Activated naive CD4-positive, alpha-beta T cell treated with anti-CD3 and anti-CD28 coated beads, Interleukin-2, amount 10 ng/mL, durations not matched to agents 7 days and 5 days (primary cell): Measurements from ENCODE around the gene DGAT2L6.
"Not testable (repeated sequence)": the region's sequence is repeated elsewhere in the genome, so short reads cannot be mapped to it uniquely, and the experiment has no call there.

ENCODE experiments used
- CTCF ChIA-PET: fragments of 350-600 bp; sonication (Branson Sonifier 250); formaldehyde crosslinking; loops from one replicate; lab custom pipeline; 2021; ENCODE audit warnings: antibody characterized with exemption; lab: Charles Lee
- DNase-seq: peaks from one replicate; pipeline ENCODE4 v3.0.0-alpha.2; 2020
- H3K27ac Mint-ChIP-seq: one replicate; pipeline ENCODE4 v1.8.0; 2021; ENCODE audit warnings: mild to moderate bottlenecking, moderate library complexity, mixed read lengths
- H3K27me3 Mint-ChIP-seq: one replicate; pipeline ENCODE4 v1.8.0; 2021; ENCODE audit warnings: mild to moderate bottlenecking, mixed read lengths
- H3K36me3 Mint-ChIP-seq: one replicate; pipeline ENCODE4 v1.8.0; 2021; ENCODE audit warnings: mixed read lengths
- H3K4me1 Mint-ChIP-seq: one replicate; pipeline ENCODE4 v1.8.0; 2021; ENCODE audit warnings: mixed read lengths
- H3K4me3 Mint-ChIP-seq: one replicate; pipeline ENCODE4 v1.8.0; 2021; ENCODE audit warnings: mild to moderate bottlenecking, moderate library complexity, mixed read lengths
- H3K9me3 Mint-ChIP-seq: one replicate; pipeline ENCODE4 v1.8.0; 2021; ENCODE audit warnings: mixed read lengths

The DGAT2L6 gene

DNA sequence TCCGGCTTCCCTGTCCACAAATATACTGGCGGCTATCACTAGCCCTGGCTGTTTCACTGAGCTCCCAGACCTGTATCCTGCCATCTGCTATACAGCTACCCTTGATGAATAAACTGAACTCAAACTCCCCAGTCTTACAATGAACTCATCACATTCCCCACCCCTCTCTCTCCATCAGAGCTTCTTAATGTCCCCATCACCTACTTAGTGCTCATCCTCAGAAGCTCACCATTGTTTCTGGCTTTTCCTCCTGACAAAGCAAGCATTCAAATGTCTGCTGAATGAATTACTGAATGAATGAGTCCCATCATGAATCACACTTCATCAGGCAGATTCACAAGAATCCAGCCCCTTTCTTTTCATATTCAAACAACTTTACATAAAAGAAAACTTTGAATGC, 5.7 kb upstream of the DGAT2L6 start:
- no peak for DNase-seq
- CTCF ChIA-PET: no interaction called here
- Mint-ChIP-seq H3K27ac (no peak overlapping the region), H3K36me3 (peaks cover 4% of the 10 kb centered on the region), H3K4me3 (no peak overlapping the region), H3K9me3 (no peaks in the 10 kb centered on the region), H3K4me1 (no peaks in the 10 kb centered on the region), H3K27me3 (no peaks in the 10 kb centered on the region)

DNA sequence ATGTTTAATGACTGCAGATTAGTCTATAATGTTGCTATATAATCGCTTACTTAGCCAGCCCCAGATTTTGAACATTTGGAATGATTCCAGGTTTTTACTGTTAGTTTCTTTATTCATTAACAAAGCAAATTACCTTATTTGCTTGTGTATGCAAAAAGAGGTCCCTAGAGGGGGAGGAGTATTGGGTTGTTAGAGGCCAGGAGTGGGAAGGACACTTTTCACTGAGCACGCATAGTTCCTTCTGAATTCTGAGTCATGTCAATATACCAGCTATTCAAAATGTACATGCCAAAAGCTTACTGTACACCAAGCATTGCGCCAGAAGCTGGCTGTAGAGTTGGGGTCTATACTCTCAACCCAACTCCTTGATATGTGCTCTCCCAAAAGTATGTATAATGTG, 5.1 kb upstream of the DGAT2L6 start:
- CTCF ChIA-PET: no interaction called here
- peaks cover 2% of the 10 kb centered on the region for H3K36me3 Mint-ChIP-seq
- no peaks in the 10 kb centered on the region for H3K27me3 Mint-ChIP-seq
- H3K4me3 Mint-ChIP-seq: no peak overlapping the region
- peaks cover 5% of the 10 kb centered on the region for H3K4me1 Mint-ChIP-seq
- DNase-seq: no peak
- H3K9me3 Mint-ChIP-seq: no peaks in the 10 kb centered on the region
- no peak overlapping the region for H3K27ac Mint-ChIP-seq

DNA sequence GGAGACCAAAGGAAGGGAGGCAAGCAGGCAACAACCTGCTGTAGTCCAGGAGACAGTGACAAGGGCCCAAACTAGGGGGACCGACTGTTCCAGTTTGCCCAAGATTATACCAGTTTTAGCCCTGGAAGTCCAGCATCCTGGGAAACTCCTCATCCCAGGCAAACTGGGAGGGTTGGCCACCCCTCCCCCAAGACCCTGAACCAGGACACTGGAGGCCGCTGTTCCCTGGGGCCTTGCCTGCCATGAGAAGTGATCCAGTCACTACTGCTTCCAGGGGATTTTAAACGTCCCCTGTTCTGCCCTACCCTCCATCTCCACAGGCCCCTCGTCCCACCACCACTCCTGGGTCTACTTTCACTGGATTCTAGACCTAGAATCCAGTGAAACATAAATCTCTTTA, 4.3 kb upstream of the DGAT2L6 start:
- Mint-ChIP-seq H3K4me3 (no peak overlapping the region), H3K4me1 (peaks cover 8% of the 10 kb centered on the region), H3K27ac (no peak overlapping the region), H3K27me3 (no peaks in the 10 kb centered on the region), H3K36me3 (no peaks in the 10 kb centered on the region), H3K9me3 (no peaks in the 10 kb centered on the region)
- no peak for DNase-seq
- CTCF ChIA-PET: interaction anchor here (1.8 kb wide), 1 partner anchor 24 kb away, joined by 4 read pairs; no protein-coding TSS in a partner anchor

DNA sequence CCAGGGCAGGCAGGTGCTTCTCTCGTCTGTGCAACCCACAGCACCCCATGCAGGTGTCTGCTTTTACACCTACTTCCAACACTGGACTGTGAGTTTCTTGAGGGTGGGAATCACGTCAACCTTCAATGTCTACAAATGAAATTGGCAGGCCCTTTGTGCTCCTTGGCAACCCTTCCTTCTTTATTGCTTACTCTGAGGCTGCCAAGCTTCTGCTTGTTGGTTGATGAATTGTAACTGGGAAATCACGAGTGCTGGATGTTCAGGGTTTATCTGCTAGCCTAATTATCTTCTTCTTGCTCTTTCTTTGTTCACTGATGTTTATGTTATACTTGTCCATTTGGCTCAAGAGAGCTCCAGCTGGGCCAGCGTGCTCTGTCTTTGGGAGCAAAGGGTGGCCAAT, 2.5 kb upstream of the DGAT2L6 start:
- no peak for DNase-seq
- H3K4me3 Mint-ChIP-seq: no peak overlapping the region
- no peaks in the 10 kb centered on the region for H3K36me3 Mint-ChIP-seq
- H3K27me3 Mint-ChIP-seq: no peaks in the 10 kb centered on the region
- no peaks in the 10 kb centered on the region for H3K9me3 Mint-ChIP-seq
- no peak overlapping the region for H3K27ac Mint-ChIP-seq
- CTCF ChIA-PET: interaction anchor here (1.8 kb wide), 1 partner anchor 22 kb away, joined by 4 read pairs; no protein-coding TSS in a partner anchor
- H3K4me1 Mint-ChIP-seq: peaks cover 8% of the 10 kb centered on the region

DNA sequence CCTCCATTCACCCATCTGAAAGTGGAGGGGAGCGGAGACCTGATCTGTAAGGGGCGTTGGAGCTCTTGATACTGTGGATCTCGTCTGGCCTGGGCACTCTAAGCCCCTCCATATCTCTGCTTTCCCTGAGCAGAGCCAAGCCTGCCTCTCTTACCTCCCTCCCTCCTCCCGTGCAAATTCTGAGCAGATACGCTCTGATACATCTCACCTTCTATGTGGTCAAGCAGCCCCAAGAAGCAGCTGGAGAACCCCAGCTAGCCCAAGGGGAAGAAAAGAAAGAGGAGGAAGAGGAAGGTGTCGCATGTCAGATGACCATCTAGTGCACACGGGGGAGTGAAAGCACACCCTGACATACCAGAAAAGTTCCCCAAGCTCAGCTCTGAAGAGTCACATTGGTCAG, 1.9 kb upstream of the DGAT2L6 start:
- Mint-ChIP-seq H3K36me3 (no peaks in the 10 kb centered on the region), H3K9me3 (no peaks in the 10 kb centered on the region), H3K27ac (no peak overlapping the region), H3K27me3 (no peaks in the 10 kb centered on the region), H3K4me3 (no peak overlapping the region), H3K4me1 (peaks cover 8% of the 10 kb centered on the region)
- CTCF ChIA-PET: no interaction called here
- DNase-seq: no peak

DNA sequence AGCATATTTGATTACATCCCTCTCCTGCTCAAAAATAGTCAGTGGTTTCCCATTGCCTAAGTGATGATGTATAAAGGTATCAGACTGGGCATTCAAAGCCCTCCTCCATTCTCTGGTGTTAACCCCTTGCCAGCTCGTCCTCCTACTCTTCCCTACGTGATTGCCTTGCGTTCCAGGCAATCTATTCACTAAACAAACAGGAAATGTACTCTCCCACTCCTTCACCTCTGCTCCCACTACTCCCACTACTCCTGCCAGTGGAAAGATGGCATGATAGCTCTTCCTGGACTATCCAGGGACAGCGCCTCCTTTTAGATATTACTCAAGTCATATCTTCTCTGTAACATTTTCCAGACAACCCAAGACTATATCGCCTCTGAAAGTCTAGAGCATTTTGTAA, 5.8 kb downstream of the DGAT2L6 start:
- no peak for DNase-seq
- peaks cover 6% of the 10 kb centered on the region for H3K27me3 Mint-ChIP-seq
- H3K27ac Mint-ChIP-seq: no peak overlapping the region
- CTCF ChIA-PET: no interaction called here
- no peaks in the 10 kb centered on the region for H3K4me1 Mint-ChIP-seq
- H3K4me3 Mint-ChIP-seq: no peak overlapping the region
- no peaks in the 10 kb centered on the region for H3K9me3 Mint-ChIP-seq
- H3K36me3 Mint-ChIP-seq: no peaks in the 10 kb centered on the region

DNA sequence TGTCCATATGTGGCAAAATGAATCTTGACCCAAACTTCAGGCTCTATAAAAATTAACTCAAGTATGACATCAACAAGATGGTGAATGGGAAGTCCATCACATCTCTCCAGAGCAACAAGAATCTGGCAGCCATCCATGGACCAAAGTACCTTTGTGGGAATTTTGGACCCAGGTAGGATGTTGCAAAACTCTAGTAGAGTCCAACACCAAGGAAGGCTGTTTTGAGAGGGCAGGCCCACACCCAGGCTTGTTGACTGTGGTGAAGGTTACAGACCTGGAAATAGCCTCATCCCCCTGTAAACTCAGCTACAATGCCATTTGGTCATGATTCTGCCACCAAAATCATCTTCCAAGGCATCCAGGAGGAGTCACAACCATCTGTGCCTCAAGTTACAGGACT, 12.9 kb downstream of the DGAT2L6 start:
- H3K9me3 Mint-ChIP-seq: no peaks in the 10 kb centered on the region
- H3K4me3 Mint-ChIP-seq: no peak overlapping the region
- peaks cover 7% of the 10 kb centered on the region for H3K27me3 Mint-ChIP-seq
- H3K4me1 Mint-ChIP-seq: no peaks in the 10 kb centered on the region
- H3K36me3 Mint-ChIP-seq: no peaks in the 10 kb centered on the region
- no peak overlapping the region for H3K27ac Mint-ChIP-seq
- no peak for DNase-seq
- CTCF ChIA-PET: no interaction called here

DNA sequence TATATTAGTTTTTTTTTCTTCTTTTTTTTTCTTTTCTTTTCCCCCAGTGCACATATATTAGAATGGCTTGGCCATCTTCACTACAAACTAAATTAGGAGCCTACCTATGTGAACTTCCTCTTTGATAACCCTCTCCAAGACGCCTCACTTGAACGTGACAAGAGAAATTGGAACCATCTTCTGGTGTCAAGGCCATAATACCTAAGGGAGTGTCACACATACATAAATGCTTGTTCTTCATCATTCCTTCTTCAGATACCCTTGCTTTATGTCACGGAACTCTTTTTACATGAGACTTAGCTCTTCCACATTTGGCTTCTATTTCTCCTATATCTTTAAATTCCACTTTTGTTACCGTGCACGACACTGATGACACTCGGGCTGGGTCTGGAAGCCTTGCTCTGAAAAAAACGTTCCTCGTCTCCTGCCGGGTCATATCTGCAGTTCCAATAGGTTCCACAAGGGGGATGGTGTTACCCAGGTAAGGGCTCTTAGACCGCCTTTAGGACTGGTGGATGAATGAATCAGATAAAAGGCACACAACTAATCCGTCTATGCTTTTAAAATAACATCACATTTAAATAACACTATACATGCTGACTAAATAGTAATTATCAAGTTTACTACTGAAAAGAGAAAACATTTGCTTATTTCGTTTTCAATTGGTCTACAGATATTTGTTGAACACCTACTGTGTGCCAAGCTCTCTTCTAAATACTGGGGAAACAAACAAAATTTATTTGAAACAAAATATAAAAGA, 19.9 kb downstream of the DGAT2L6 start:
- Mint-ChIP-seq H3K4me1 (peaks cover 4% of the 10 kb centered on the region), H3K27ac (no peak overlapping the region), H3K4me3 (no peak overlapping the region), H3K36me3 (no peaks in the 10 kb centered on the region), H3K9me3 (no peaks in the 10 kb centered on the region), H3K27me3 (peaks cover 10% of the 10 kb centered on the region)
- peak; percentile 68 for DNase-seq
- CTCF ChIA-PET: interaction anchor here (0.7 to 0.9 kb wide), 2 partner anchors 23 to 31 kb away, joined by 4 read pairs; no protein-coding TSS in a partner anchor

DNA sequence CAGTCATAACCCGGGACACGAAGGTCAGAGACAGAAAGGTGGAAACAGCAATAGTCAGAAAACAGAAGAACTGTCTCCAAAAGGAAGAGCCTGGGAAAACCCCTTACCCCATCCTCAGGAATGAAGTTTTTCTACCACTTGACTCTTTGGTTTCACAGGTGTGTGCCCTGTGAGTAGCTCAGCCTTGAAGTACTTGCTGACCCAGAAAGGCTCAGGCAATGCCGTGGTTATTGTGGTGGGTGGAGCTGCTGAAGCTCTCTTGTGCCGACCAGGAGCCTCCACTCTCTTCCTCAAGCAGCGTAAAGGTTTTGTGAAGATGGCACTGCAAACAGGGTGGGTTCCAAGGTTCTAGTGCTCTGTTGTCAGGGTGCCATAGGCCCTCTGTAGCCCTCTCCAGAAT, 24.4 kb downstream of the DGAT2L6 start:
- H3K4me1 Mint-ChIP-seq: peaks cover 4% of the 10 kb centered on the region
- H3K4me3 Mint-ChIP-seq: no peak overlapping the region
- no peaks in the 10 kb centered on the region for H3K9me3 Mint-ChIP-seq
- no peak overlapping the region for H3K27ac Mint-ChIP-seq
- DNase-seq: no peak
- peaks cover 4% of the 10 kb centered on the region for H3K27me3 Mint-ChIP-seq
- CTCF ChIA-PET: no interaction called here
- no peaks in the 10 kb centered on the region for H3K36me3 Mint-ChIP-seq

DNA sequence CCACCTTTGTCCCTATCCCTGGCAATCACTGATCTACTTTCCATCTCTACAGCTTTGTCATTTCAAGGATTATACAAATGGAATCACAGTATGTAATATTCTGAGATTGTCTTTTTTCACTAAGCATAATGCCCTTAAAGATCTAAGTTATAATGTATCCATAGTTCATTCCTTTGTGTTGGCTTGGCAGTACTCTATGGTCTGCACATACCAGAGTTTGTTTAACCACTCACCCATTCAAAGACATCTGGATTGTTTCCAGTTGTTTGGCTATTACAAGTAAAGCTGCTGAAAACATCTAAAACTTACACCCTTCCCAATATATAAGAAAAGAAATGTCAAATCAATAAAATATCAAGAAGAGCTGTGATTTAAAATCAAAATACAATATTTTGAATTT, 31.2 kb downstream of the DGAT2L6 start:
- H3K9me3 Mint-ChIP-seq: peaks cover 2% of the 10 kb centered on the region
- no peaks in the 10 kb centered on the region for H3K4me1 Mint-ChIP-seq
- DNase-seq: no peak
- H3K27ac Mint-ChIP-seq: no peak overlapping the region
- no peak overlapping the region for H3K4me3 Mint-ChIP-seq
- H3K27me3 Mint-ChIP-seq: no peaks in the 10 kb centered on the region
- CTCF ChIA-PET: no interaction called here
- H3K36me3 Mint-ChIP-seq: no peaks in the 10 kb centered on the region

DNA sequence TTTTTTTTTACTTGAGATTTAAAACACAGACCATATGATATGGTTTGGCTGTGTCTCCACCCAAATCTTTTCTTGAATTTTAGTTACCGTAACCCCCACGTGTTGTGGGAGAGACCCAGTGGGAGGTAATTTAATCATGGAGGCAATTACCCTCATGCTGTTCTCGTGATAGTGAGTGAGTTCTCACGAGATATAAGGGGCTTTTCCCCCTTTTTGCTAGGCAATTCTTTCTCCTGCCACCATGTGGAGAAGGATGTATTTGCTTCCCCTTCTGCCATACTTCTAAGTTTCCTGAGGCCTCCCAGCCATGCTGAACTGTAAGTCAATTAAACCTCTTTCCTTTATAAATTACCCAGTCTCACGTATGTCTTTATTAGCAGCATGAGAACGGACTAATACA, 32.3 kb downstream of the DGAT2L6 start:
- CTCF ChIA-PET, H3K36me3 Mint-ChIP-seq, H3K4me3 Mint-ChIP-seq, H3K27ac Mint-ChIP-seq, H3K27me3 Mint-ChIP-seq, H3K9me3 Mint-ChIP-seq, DNase-seq, H3K4me1 Mint-ChIP-seq: not testable (repeated sequence)

DNA sequence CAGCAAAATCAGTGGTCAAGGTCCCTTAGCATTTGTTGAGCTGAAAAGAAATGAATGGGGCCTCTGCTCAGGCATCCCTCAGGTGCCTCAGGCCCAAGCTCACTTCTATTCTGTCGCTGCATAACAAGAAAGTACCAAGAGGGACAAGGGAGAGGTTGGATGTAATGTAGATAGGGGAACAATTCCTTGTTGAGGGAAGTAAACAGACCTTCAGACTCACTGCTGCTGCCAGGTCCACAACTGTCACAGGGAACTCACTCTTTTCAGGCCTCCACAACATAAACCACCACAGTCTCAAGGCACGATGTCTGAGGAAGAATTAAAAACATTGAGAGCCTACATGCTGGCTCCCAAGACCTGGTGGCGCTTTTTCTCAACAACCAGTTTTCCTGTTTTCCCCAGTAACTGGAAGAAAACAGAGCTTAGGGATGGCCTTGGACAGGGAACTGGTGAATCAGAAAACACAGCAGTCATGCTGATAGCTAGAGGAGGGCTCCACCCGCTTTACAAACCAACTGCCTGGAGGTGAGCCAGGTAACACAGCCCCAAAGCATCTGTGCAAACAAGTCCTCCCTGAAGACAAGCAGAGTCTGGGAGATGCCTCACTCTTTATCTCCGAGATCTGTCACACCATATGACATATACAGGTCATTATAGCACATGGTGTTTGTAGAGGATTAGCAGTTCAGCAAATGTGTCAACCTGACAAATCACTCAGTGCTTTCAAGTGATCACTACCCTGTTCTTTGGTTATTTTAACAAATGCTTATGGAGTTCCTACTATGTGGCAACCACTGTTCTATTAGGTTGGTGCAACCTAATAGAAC, 42.9 kb downstream of the DGAT2L6 start:
- no peak for DNase-seq
- Mint-ChIP-seq H3K27me3 (peaks cover 3% of the 10 kb centered on the region), H3K9me3 (no peaks in the 10 kb centered on the region), H3K4me1 (no peaks in the 10 kb centered on the region), H3K27ac (no peak overlapping the region), H3K4me3 (no peak overlapping the region), H3K36me3 (no peaks in the 10 kb centered on the region)
- CTCF ChIA-PET: no interaction called here

DNA sequence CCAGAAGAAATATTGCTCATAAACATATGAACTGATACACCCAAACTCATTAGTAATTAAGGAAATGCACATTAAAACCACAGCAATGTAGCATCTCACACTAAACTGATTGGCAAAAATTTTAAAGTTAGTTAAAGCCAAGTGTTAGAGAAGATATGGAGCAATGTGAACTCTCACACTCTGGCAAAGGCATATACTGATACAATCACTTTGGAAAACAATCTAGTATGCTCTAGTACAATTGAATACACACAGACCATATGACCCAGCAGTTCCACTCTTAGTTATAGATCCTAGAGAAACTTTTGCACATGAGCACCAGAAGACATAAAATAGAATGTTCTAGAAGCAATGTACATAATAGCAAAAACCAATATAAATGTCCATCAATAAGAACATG, 48.8 kb downstream of the DGAT2L6 start:
- H3K4me3 Mint-ChIP-seq: no peak overlapping the region
- no peak for DNase-seq
- no peak overlapping the region for H3K27ac Mint-ChIP-seq
- H3K36me3 Mint-ChIP-seq: no peaks in the 10 kb centered on the region
- no peaks in the 10 kb centered on the region for H3K4me1 Mint-ChIP-seq
- CTCF ChIA-PET: no interaction called here
- H3K27me3 Mint-ChIP-seq: peaks cover 3% of the 10 kb centered on the region
- H3K9me3 Mint-ChIP-seq: no peaks in the 10 kb centered on the region

DNA sequence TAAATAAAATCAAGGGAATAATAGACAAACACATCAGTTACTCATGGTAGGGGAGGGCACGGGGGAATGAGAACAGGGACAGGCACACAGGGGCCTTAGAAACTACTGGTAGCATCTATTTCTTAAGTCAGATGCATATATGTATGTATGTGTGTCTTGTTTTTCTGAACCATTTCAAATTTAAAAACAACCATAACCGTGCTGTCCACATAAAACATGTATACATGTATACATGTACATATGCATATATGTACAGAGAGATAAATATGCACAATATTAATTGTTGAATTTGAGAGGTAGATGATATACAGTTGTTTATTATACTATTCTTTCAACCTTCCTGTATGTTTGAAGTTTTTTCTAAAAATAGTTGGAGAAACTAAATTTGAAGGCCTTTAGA, 49.4 kb downstream of the DGAT2L6 start:
- CTCF ChIA-PET: no interaction called here
- H3K27me3 Mint-ChIP-seq: peaks cover 3% of the 10 kb centered on the region
- no peak overlapping the region for H3K27ac Mint-ChIP-seq
- no peaks in the 10 kb centered on the region for H3K36me3 Mint-ChIP-seq
- DNase-seq: no peak
- H3K4me1 Mint-ChIP-seq: no peaks in the 10 kb centered on the region
- no peaks in the 10 kb centered on the region for H3K9me3 Mint-ChIP-seq
- H3K4me3 Mint-ChIP-seq: no peak overlapping the region

DNA sequence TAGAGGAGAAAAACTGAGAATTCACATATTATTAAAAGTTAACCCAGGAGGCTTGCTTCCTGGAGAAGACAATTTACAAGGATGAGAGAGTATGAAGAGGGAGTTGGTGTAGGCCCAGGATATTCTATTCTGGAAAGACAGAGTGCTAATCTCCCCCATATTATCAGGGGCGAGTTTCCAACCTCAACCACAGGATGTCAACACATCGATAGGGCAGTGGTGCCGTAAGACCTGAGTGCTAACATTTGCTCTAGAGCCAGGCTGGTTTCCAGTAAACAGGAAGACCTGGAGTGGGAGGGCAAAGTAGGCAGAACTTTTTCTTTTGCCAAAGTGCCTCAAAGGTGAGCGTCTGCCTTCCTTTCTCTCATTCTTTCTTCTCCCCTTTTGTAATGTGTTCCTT, 54.4 kb downstream of the DGAT2L6 start:
- DNase-seq: no peak
- Mint-ChIP-seq H3K27ac (no peak overlapping the region), H3K9me3 (no peaks in the 10 kb centered on the region), H3K27me3 (no peaks in the 10 kb centered on the region), H3K4me1 (no peaks in the 10 kb centered on the region), H3K4me3 (no peak overlapping the region), H3K36me3 (no peaks in the 10 kb centered on the region)
- CTCF ChIA-PET: no interaction called here
